ENCODE data around the gene SQSTM1.

DNA sequence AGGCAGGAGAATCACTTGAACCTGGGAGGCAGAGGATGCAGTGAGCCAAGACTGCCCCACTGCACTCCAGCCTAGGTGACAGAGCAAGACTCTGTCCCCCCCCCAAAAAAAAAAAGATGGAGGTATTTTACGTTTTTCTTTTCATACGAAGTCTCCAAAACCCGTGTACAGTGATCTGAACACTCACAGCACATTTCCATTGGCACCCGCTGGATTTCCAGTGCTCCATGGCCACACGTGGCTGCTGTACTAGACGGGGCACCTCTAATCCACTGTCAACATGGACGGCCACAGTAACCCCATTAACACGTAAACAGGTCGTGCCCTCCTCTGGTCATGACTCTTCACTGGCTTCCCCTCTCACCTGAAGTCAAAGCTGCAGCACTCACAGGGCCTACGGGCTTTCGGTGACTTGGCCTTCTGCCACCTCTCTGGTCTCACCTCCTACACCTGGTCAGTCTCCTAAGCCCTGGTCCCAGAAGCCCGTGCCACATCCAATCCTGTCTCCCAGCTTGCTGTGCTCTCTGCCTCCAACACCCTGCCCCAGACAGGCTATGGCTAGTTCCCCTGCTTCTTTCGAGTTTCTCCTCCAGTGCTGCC, 64.9 kb downstream of the SQSTM1 start:
- TF ChIP-seq, protein P1, sequence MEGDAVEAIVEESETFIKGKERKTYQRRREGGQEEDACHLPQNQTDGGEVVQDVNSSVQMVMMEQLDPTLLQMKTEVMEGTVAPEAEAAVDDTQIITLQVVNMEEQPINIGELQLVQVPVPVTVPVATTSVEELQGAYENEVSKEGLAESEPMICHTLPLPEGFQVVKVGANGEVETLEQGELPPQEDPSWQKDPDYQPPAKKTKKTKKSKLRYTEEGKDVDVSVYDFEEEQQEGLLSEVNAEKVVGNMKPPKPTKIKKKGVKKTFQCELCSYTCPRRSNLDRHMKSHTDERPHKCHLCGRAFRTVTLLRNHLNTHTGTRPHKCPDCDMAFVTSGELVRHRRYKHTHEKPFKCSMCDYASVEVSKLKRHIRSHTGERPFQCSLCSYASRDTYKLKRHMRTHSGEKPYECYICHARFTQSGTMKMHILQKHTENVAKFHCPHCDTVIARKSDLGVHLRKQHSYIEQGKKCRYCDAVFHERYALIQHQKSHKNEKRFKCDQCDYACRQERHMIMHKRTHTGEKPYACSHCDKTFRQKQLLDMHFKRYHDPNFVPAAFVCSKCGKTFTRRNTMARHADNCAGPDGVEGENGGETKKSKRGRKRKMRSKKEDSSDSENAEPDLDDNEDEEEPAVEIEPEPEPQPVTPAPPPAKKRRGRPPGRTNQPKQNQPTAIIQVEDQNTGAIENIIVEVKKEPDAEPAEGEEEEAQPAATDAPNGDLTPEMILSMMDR (conservative IDR thresholded peaks at IDR 0.05; ENCODE audit: low read depth, low read length): no peak
- TF ChIP-seq EZH2 (IDR thresholded peaks at IDR 0.05; ENCODE audit: borderline replicate concordance, low read depth, low read length, poor library complexity, severe bottlenecking): no peak

Data from A673 (cell line).